Activated CD4-positive, alpha-beta T cell treated with anti-CD3 and anti-CD28 coated beads for 48 hours (primary cell): ENCODE data around the gene CDC42SE2.
"Not testable (repeated sequence)": the region's sequence is repeated elsewhere in the genome, so short reads cannot be mapped to it uniquely, and the experiment has no call there.

Experiments
- DNase-seq: peaks from one replicate; pipeline ENCODE4 v3.0.0-alpha.2; 2020

Gene CDC42SE2

DNA sequence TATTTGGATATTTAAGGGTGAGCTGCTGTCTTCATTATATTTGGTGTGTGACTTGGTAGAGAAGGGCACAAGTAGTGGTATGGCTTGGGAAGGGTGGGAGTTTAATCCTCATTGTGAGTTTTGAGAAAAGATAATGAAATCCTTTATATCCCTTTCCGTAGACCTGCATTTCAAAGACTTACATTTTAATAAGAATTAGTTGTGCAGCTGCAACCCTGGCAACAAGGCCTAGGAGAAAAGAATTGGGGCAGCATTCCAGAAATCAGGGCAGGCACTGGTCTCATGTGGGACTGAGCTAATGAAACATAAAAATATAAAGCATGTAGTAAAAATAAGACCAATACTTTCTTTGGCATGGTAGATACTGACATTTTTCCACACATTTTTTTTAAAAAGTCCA lies 60.5 kb downstream of the CDC42SE2 start:
- no peak for DNase-seq

DNA sequence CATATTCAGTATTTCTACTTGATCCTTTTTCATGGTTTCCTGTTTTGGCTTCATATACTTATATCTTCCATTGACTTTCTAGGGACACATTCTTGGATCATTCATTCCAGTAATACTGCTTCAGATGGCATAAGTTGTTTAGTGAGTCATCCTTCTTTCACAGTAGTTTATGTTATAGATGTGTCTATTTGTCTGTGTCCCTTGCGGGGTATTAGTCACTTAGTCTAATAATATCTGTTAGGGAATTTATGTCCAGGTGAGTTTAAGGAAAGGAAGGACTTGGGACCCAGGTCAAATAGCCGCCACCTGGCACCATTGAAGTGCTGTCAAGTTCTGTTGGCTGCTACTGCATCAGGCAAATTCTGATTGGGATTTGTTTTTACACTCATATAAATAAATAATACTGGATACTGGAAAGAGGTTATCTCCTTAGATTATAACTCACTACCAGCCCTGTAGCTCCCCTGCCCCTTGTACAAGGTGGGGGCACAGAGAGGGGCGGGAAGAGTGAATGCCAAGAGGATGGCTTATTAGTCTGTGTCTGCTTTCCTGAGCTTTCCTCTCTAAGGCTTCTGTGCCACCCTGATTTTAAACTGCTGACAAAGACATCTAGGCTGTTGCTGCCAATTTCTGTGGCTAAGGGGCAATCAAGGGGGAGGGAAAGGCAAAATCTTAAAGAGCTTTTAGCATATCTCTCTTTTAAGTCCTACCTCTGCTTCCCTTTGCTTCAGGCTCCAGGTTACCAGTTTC lies 64.9 kb downstream of the CDC42SE2 start:
- DNase-seq: no peak

DNA sequence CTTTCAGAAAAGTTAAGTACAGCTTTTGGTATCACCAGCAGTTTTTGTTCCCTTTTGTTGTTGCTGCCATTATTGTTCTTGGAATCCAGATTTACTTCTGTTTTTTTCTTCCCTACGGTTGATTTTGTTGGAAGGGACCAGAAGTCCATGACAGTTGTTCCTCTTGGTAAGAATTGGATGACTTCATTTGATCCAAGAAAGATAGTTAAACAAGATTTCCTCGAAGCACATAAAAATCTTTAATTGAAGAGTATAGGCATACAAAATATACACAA lies 65.4 kb downstream of the CDC42SE2 start:
- no peak for DNase-seq

DNA sequence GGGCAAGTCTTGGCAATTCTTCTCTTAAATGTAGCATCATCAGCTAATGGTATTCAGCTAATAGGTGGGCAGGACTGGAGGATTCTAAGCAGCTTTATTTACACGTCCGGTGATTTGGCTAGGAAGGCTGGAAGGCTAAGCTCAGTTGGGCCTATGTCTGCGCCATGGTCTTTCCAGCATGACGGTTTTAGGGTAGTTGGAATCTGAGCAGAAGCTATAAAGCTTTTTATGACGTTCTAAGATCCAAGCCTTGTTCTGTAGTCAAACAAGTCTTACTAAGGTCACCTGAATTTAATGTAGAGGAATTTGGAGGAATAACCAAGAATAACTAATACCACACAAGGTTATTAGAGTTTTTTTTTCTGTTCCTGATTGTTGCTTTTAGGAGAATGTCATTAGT lies 66.2 kb downstream of the CDC42SE2 start:
- no peak for DNase-seq

DNA sequence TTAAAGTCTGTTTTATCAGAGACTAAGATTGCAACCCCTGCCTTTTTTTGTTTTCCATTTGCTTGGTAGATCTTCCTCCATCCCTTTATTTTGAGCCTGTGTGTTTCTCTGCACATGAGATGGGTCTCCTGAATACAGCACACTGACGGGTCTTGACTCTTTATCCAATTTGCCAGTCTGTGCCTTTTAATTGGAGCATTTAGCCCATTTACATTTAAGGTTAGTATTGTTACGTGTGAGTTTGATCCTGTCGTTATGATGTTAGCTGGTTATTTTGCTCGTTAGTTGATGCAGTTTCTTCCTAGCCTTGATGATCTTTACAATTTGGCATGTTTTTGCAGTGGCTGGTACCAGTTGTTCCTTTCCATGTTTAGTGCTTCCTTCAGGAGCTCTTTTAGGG lies 71.9 kb downstream of the CDC42SE2 start:
- DNase-seq: not testable (repeated sequence)

DNA sequence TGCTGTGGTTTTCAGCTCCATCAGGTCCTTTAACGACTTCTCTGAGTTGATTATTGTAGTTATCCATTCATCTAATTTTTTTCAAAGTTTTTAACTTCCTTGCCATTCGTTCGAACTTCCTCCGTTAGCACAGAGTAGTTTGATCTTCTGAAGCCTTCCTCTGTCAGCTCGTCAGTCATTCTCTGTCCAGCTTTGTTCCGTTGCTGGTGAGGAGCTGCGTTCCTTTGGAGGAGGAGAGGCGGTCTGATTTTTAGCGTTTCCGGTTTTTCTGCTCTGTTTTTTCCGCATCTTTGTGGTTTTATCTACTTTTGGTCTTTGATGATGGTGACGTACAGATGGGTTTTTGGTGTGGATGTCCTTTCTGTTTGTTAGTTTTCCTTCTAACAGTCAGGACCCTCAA lies 72.9 kb downstream of the CDC42SE2 start:
- DNase-seq: not testable (repeated sequence)

DNA sequence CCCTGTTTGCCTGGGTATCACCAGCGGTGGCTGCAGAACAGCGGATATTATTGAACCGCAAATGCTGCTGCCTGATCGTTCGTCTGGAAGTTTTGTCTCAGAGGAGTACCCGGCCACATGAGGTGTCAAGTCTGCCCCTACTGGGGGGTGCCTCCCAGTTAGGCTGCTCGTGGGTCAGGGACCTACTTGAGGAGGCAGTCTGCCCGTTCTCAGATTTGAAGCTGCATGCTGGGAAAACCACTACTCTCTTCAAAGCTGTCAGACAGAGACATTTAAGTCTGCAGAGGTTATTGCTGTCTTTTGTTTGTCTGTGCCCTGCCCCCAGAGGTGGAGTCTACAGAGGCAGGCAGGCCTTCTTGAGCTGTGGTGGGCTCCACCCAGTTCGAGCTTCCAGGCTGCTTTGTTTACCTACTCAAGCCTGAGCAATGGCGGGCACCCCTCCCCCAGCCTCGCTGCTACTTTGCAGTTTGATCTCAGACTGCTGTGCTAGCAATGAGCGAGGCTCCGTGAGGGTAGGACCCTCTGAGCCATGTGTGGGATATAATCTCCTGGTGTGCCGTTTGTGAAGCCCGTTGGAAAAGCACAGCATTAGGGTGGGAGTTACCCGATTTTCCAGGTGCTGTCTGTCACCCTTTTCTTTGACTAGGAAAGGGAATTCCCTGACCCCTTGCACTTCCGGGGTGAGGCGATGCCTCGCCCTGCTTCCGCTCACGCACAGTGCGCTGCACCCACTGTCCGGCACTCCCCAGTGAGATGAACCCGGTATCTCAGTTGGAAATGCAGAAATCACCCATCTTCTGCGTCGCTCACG lies 73.6 kb downstream of the CDC42SE2 start:
- DNase-seq: not testable (repeated sequence)

DNA sequence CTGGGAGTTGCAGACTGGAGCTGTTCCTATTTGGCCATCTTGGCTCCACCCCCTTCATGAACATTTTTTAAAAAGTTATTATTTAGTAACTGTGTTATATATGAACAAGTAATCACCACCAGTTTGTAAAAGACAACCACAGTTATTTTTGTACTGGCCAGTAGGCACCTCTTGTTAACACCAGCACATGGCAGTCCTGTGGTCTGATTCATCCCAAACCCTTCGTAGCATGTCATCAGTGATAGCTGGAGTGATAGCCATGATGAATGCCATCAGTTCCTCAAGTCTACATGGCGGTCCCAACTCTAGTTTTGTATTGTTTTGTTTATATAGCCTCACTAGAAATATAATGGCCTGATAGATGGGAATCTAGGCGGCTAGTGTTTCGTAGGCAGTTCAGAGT lies 74.2 kb downstream of the CDC42SE2 start:
- DNase-seq: no peak

DNA sequence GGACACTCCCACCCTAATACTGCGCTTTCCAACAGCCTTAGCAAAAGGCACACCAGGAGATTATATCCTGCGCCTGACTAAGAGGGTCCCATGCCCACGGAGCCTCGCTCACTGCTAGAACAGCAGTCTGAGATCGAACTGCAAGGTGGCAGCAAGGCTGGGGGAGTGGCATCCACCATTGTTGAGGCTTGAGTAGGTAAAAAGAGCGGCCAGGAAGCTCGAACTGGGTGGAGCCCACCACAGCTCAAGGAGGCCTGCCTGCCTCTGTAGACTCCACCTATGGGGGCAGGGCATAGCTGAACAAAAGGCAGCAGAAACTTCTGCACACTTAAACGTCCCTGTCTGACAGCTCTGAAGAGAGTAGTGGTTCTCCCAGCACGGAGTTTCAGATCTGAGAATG lies 80.4 kb downstream of the CDC42SE2 start:
- not testable (repeated sequence) for DNase-seq

DNA sequence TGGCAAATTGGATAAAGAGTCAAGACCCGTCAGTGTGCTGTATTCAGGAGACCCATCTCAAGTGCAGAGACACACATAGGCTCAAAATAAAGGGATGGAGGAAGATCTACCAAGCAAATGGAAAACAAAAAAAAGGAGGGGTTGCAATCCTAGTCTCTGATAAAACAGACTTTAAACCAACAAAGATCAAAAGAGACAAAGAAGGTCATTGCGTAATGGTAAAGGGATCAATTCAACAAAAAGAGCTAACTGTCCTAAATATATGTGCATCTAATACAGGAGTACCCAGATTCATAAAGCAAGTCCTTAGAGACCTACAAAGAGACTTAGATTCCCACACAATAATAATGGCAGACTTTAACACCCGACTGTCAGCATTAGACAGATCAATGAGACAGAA lies 82.4 kb downstream of the CDC42SE2 start:
- not testable (repeated sequence) for DNase-seq

DNA sequence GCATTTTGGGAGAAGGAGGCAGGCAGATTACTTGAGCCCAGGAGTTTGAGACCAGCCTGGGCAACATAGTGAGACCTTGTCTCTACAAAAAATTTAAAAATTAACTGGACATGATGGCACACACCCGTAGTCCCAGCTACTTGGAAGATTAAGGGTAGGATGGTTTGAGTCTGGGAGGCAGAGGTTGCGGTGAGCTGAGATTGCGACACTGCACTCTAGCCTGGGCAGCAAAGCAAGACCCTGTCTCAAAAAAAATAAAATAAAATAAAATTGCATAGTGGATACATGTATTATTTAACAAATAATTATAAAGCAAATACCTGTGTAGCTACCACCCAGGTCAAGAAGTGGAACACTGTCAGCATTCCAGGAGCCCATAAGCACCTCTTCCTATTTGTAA lies 90.1 kb downstream of the CDC42SE2 start:
- no peak for DNase-seq

DNA sequence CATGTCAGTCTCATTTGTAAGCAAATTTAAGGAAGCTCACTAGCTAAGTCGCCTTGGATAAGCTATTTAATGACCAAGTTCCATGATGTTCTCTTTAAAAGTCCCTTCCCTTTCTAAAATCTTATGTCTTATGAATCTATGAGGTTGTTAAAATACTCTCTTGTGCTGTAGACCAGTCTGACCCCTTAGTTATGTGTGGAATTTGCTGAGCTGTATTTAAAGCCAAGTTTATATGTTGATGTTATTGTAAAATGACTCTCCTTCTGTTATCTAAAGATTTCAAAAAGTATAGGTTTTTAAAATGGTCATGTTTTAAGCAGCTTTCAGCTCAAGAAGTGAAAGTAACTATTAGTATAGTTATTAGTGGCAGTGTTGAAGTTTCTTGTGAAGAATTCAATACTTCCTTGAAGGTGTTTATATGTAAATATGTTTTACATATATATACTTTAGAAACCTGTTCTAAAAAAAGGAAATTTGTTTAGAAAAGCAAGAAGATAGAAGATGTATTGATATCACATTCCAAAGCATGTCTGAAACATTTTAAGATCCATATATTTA lies 92.2 kb downstream of the CDC42SE2 start:
- DNase-seq: no peak

DNA sequence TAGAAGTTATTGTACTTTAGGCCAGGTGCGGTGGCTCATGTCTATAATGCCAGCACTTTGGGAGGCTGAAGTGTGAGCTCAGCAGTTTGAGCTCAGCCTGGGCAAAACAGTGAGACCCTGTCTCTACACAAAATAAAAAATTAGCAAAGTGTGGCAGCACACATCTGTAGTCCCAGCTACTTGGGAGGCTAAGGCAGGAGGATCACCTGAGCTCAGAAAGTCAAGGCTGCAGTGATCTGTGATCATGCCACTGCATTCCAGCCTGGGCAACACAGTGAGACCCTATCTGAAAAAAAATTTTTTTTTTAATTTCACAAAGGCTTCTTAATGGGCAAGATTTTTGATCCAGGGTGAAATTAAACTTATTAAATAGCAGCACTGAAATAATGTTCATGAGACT lies 92.8 kb downstream of the CDC42SE2 start:
- DNase-seq: no peak

DNA sequence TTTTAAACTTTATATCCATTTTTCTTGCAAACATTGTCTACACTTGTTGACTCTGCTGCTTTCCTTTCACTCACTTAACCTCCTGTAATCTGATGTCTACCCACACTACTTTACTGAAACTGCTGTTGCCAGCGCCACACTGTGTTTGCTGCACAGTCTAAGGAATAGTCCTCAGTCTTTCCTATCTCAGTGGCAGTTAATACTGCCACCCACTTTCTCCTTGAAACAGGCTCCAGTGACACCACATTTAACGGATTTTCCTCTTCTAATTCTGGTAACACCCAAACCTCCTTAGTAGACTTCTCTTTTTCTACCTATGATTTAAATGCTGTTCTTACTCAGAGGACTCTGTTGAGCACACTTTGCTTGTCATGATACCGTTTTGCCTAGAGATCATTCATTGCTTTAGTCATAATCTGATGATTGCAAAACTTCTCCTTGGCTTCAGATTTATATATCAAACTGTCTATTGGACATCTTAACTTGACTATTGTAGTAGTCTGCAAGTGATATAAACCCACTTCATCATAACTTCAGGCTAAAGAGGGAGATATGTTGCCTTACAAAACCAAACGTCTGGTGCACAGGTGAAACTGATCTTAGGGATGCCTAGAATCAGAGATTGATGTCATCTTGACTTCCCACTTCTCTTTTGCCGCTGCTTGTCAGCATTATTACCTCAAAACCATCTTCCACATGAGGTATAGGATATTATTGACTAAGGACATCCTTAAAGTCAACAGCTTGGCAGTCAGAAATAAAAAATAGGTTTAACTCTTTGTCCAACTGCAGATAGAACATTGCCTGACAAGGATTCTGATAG lies 94.1 kb downstream of the CDC42SE2 start:
- peak; percentile 59 for DNase-seq

DNA sequence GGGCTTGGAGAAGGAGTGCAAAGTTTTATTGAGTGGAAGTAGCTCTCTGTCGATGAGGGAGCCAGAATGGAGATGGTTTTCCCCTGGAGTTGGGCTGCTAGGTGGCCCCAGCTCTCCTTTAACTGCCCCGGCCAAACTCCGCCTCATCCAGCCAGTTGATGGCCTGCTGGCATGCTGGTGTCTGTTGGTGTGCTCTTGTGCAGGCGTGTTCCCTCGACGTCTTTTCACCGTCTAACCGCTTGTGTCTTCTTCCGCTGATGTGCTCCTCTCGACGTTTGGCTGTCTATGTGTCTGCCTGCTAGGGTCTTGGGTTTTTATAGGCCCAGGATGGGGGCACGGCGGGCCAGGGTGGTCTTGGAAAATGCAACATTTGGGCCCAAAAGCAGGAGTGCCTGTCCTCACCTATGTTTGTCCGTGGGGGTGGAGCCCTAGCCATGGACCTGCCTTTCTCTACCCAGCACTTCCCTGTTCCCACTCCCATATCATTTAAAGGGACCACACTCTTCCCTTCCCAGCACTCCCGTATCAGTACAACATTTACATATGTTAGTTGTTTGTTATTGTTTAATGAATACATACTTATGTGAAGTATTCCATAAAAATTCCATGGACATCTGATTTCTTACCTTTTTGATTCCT lies 97.9 kb downstream of the CDC42SE2 start:
- no peak for DNase-seq

DNA sequence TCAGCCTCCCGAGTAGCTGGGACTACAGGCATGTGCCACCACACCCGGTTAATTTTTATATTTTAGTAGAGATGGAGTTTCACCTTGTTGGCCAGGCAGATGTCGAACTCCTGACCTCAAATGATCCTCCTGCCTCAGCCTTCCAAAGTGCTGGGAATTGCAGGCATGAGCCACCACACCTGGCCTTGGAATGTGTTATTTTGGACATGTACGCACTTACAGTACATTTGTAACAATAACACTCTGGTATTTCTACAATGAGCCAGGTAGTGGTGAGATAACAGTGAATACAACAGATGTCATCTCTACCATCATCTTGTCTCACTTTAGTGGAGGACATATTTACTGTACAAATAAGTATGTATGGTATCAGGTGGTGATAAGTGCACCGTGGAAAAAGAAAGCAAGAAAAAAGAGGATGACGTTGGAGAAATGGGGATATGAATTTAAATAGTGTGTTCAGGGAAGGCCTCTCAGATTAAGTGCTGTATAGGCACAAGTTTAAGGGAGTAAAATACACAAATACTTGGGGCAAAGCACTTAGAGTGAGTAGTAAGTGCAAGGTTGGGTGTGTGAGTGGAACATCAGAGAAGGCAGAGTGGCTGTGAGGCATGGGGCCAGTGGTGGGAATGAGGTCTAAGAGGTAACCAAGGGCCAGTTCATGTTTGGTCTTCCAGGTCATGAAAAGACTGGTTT lies 100.1 kb downstream of the CDC42SE2 start:
- no peak for DNase-seq

DNA sequence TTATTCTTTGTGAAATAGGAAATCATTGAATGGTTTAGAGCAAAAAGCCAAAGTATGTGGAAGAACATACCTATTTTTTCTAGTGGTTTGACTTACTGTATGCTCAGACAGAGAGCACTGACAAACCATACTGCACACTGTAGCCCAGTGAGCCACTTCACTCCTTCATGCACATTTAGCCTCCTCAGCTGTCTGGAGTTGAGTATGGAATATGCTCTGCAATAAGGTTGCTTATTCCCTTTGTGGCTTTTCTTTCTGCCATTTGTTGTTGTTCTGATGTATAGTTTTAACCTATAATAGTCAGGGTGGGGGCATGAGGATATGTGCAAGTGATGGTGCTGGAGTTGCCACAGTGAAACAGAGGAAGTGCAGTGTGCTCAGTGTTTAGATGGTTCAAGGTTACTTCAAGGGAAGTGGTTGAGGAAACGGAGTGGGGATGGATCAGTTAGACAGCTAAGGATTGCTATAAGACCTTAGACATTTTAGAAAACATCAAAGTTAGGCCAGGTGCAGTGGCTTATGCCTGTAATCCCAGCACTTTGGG lies 100.7 kb downstream of the CDC42SE2 start:
- no peak for DNase-seq

DNA sequence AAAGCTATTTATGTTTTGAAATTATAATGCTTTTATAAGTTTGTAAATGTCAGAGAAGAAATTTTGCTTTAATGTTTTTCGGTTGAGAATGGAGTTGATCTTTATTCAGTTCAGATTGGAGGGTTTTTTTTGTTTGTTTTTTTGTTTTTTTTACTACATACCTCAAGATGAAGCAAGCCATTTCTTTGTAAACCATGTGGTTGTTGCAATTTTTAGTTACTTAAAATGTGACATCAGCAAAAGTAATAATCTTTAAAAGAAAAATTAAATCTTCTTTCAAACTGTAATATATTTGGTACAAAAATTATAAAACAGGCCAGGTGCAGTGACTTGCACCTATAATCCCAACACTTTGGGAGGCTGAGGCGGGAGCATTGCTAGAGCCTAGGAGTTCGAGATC lies 102.6 kb downstream of the CDC42SE2 start:
- DNase-seq: no peak

DNA sequence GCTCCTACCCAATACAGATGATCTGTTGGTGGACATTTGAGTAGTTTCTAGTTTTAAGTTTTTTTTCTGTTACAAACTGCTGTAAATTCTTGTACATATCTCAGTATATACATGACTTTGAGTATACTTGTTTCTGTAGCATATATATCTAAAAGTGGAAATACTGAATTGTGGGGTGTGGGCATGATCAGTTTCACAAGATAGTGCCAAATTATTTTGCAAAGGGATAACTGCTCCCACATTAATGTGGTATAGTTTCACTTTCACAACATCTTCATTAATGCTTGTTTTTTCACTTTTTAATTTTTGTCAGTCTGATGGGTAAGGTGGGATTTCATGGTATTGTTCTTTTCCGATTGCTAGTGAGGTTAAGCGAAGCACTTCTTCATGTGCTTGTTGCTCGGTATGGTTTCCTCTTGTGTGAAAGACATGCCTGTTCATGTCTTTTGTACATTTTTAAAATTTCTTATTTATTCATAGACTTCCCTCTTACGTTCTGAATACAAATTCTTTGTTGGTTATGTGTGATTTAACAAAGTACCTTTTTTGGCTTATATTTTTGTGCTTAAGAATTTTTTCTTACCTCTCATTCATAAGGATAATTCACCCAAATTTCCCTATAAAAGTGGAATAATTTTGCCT lies 103.5 kb downstream of the CDC42SE2 start:
- no peak for DNase-seq

DNA sequence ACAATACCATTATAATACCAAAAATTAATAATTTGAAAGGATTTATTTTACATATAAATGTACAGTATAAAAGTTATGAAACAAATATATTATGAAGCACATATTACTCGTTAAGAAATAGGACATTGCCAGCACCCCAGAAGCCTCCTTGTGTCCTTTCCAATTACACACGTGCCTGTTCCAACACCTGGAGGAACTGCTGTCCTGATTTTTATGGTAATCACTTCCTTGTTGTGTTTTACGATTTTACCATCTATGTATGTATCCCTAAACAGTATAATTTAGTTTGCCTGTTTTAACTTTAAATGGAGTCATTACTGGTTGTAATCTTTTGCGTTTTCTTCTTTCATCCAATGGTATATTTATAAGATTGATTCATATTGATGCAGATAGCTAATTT lies 105.0 kb downstream of the CDC42SE2 start:
- DNase-seq: no peak

DNA sequence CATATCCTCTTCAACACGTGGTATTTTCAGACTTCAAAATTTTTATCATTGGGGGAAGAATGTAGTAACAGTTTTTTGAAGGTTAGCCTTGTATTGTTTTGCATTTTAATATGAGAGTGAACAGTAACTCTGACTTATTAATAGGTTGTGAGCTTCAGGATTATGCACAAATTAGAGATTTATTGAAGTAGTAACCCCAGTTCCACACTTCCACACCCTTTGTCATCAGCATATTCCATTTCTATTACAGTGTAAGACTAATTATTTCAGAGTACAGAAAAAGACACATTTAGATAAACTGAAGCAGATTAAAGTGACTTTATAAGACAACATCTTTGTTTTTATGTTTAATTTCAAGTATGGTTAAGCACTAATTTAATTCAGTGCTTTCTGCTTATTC lies 105.7 kb downstream of the CDC42SE2 start:
- no peak for DNase-seq

DNA sequence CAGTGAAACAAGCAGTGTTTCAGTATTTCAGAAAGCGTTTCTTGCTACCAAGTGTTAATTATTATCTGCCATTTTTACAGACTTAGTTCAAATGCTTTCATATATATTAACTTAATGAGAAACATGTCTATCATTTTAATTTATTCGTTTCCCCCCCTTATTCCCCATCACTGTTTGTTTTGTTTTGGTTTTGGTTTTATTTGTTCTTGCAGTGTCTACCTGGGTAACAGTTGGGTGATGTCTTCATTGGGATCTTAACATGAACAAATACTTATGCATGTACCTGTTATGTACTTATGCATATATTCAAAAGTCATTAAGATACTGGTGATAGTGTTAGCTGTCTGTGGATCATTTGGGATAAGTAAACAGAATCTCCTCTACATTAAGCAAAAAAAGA lies 108.0 kb downstream of the CDC42SE2 start:
- DNase-seq: no peak
